GM21786 (cell line): ENCODE results near the gene KRTAP12-3.
"Not testable (repeated sequence)": the region's sequence is repeated elsewhere in the genome, so short reads cannot be mapped to it uniquely, and the experiment has no call there.

Experiments used
- ATAC-seq: cut with Tn5 transposase; IDR thresholded peaks from one replicate; pipeline ENCODE4 v1.9.1; 2021; ENCODE audit not compliant: unreplicated experiment

KRTAP12-3 gene

GRCh38 chr21:44627181-44627822, 30.4 kb upstream of the KRTAP12-3 start:
- ATAC-seq: not testable (repeated sequence)

GRCh38 chr21:44627831-44628233, 29.9 kb upstream of the KRTAP12-3 start:
- ATAC-seq: not testable (repeated sequence)

GRCh38 chr21:44628707-44629391, 28.9 kb upstream of the KRTAP12-3 start:
- ATAC-seq: no peak

- no peak for ATAC-seq
Observed at GRCh38 chr21:44630440-44630839, 27.3 kb upstream of the KRTAP12-3 start.

GRCh38 chr21:44632067-44632466, 25.7 kb upstream of the KRTAP12-3 start:
- ATAC-seq: no peak

- no peak for ATAC-seq
Observed at GRCh38 chr21:44636209-44637017, 21.3 kb upstream of the KRTAP12-3 start.

GRCh38 chr21:44637018-44637850, 20.5 kb upstream of the KRTAP12-3 start, which contains the start of gene KRTAP10-10:
TSS of gene KRTAP10-10 (plus strand) at chr21:44637356. CDS start at chr21:44637418, 62 bp downstream.
- no peak for ATAC-seq

- not testable (repeated sequence) for ATAC-seq
Observed at GRCh38 chr21:44637851-44638348, 19.8 kb upstream of the KRTAP12-3 start.

- ATAC-seq: not testable (repeated sequence)
Observed at GRCh38 chr21:44638506-44639330, 19.0 kb upstream of the KRTAP12-3 start.

- no peak for ATAC-seq
Observed at GRCh38 chr21:44639331-44639655, 18.4 kb upstream of the KRTAP12-3 start.

GRCh38 chr21:44640761-44641160, 17.0 kb upstream of the KRTAP12-3 start:
- no peak for ATAC-seq

GRCh38 chr21:44643741-44644310, 13.9 kb upstream of the KRTAP12-3 start:
- ATAC-seq: no peak

GRCh38 chr21:44644878-44645277, 12.9 kb upstream of the KRTAP12-3 start:
- ATAC-seq: no peak

- not testable (repeated sequence) for ATAC-seq
Observed at GRCh38 chr21:44646366-44647221, 11.1 kb upstream of the KRTAP12-3 start, which contains the start of gene KRTAP10-11. TSS of gene KRTAP10-11 (plus strand) at chr21:44646414. CDS start at chr21:44646459, 45 bp downstream.

- ATAC-seq: no peak
Observed at GRCh38 chr21:44647222-44647552, 10.5 kb upstream of the KRTAP12-3 start.

- ATAC-seq: no peak
Observed at GRCh38 chr21:44648557-44649311, 9.0 kb upstream of the KRTAP12-3 start.

GRCh38 chr21:44649521-44650100, 8.1 kb upstream of the KRTAP12-3 start:
- no peak for ATAC-seq
